Mesenchymal stem cell (in vitro differentiated cells and primary cell): ENCODE measurements around the gene CGB7.
"Not testable (repeated sequence)": the region's sequence is repeated elsewhere in the genome, so short reads cannot be mapped to it uniquely, and the experiment has no call there.

Experiments
- DNase-seq: peaks from one replicate; pipeline ENCODE4 v3.0.0-alpha.2; 2013
- H2AFZ ChIP-seq: one replicate; pipeline ENCODE4 v1.6.1; 2013; ENCODE audit warnings: low read depth, mild to moderate bottlenecking, control low read depth, inconsistent platforms, low read length, moderate library complexity
- H2AK5ac ChIP-seq: 2 replicates; pipeline ENCODE4 v1.6.1; 2013; ENCODE audit warnings: low read length, moderate library complexity, mild to moderate bottlenecking, inconsistent platforms; ENCODE audit not compliant: severe bottlenecking
- H2BK120ac ChIP-seq: one replicate; pipeline ENCODE4 v1.6.1; 2013; ENCODE audit warnings: low read depth, mild to moderate bottlenecking, inconsistent platforms, low read length, moderate library complexity
- H2BK12ac ChIP-seq, 2 experiments: one replicate each; pipeline ENCODE4 v1.6.1; 2013; ENCODE audit warnings: inconsistent platforms in 2 of 2, low read length in 2 of 2, mild to moderate bottlenecking in 2 of 2, moderate library complexity in 2 of 2, control low read depth in 1 of 2
- H2BK15ac ChIP-seq: one replicate; pipeline ENCODE4 v1.6.1; 2013; ENCODE audit warnings: mild to moderate bottlenecking, low read depth, inconsistent platforms; ENCODE audit not compliant: poor library complexity, severe bottlenecking
- H2BK5ac ChIP-seq: 2 replicates; pipeline ENCODE4 v1.6.1; 2013; ENCODE audit warnings: low read depth, mild to moderate bottlenecking, low read length, control low read depth, inconsistent platforms; ENCODE audit not compliant: poor library complexity, severe bottlenecking
- H3K14ac ChIP-seq, 2 experiments: one replicate each; pipeline ENCODE4 v1.6.1; 2013; ENCODE audit warnings: inconsistent platforms in 2 of 2, low read length in 2 of 2, control low read depth in 1 of 2, mild to moderate bottlenecking in 1 of 2, moderate library complexity in 1 of 2
- H3K18ac ChIP-seq, 2 experiments: one replicate each; pipeline ENCODE4 v1.6.1; 2013; ENCODE audit warnings: inconsistent platforms in 2 of 2, low read length in 2 of 2, control low read depth in 1 of 2, low read depth in 1 of 2, mild to moderate bottlenecking in 1 of 2
- H3K23ac ChIP-seq, 2 experiments: one replicate each; pipeline ENCODE4 v1.6.1; 2013; ENCODE audit warnings: inconsistent platforms in 2 of 2, low read length in 2 of 2, mild to moderate bottlenecking in 2 of 2, moderate library complexity in 2 of 2, control low read depth in 1 of 2
- H3K27ac ChIP-seq: 2 replicates; pipeline ENCODE4 v1.5.1; 2013; ENCODE audit warnings: mild to moderate bottlenecking, moderate library complexity, low read length, control low read depth, inconsistent platforms; ENCODE audit not compliant: poor library complexity, severe bottlenecking
- H3K27me3 ChIP-seq, 2 experiments: 2 replicates each; pipeline versions ENCODE4 v1.6.1 to v1.7.0; 2013; ENCODE audit warnings: low read length in 2 of 2, mild to moderate bottlenecking in 2 of 2, moderate library complexity in 2 of 2, control low read depth in 1 of 2, inconsistent platforms in 1 of 2; ENCODE audit not compliant: control insufficient read depth in 1 of 2, insufficient read depth in 1 of 2
- H3K36me3 ChIP-seq, 2 experiments: 2 replicates each; pipeline versions ENCODE4 v1.6.1 to v1.7.0; 2013; ENCODE audit warnings: low read length in 2 of 2, control low read depth in 1 of 2, inconsistent platforms in 1 of 2, low read depth in 1 of 2, mild to moderate bottlenecking in 1 of 2; ENCODE audit not compliant: insufficient read depth in 2 of 2, control insufficient read depth in 1 of 2
- H3K4ac ChIP-seq, 2 experiments: one replicate each; pipeline ENCODE4 v1.6.1; 2013; ENCODE audit warnings: inconsistent platforms in 2 of 2, low read length in 2 of 2, mild to moderate bottlenecking in 2 of 2, moderate library complexity in 2 of 2, control low read depth in 1 of 2, low read depth in 1 of 2
- H3K4me1 ChIP-seq: 2 replicates; pipeline ENCODE4 v1.6.1; 2013; ENCODE audit warnings: low read depth, low read length, control low read depth; ENCODE audit not compliant: control insufficient read depth, insufficient read depth
- H3K4me2 ChIP-seq: 2 replicates; pipeline ENCODE4 v1.6.1; 2013; ENCODE audit warnings: low read length, mild to moderate bottlenecking, inconsistent platforms; ENCODE audit not compliant: poor library complexity, severe bottlenecking
- H3K4me3 ChIP-seq, 2 experiments: 2 replicates each; pipeline versions ENCODE4 v1.5.1 to v1.7.0; 2013; ENCODE audit warnings: low read length in 2 of 2, mild to moderate bottlenecking in 2 of 2, control low read depth in 1 of 2, low read depth in 1 of 2; ENCODE audit not compliant: insufficient read depth in 1 of 2
- H3K79me1 ChIP-seq: replicated peaks from 2 replicates; pipeline ENCODE4 v1.6.1; 2013; ENCODE audit warnings: mild to moderate bottlenecking, control low read depth, low read length, inconsistent platforms; ENCODE audit not compliant: poor library complexity, severe bottlenecking
- H3K9ac ChIP-seq: 2 replicates; pipeline ENCODE4 v1.7.0; 2013; ENCODE audit warnings: mild to moderate bottlenecking, low read length, moderate library complexity
- H3K9me3 ChIP-seq: 2 replicates; pipeline ENCODE4 v1.7.0; 2013; ENCODE audit warnings: mild to moderate bottlenecking, low read length; ENCODE audit not compliant: control insufficient read depth
- H4K8ac ChIP-seq: one replicate; pipeline ENCODE4 v1.6.1; 2013; ENCODE audit warnings: inconsistent platforms, mild to moderate bottlenecking, low read length, moderate library complexity
- H4K91ac ChIP-seq: one replicate; pipeline ENCODE4 v1.6.1; 2013; ENCODE audit warnings: mild to moderate bottlenecking, low read length, inconsistent platforms
- WGBS: methylation state at CpG from one replicate; pipeline ENCODE4 v1.1.7; 2013; ENCODE audit warnings: mixed read lengths; 5-methylcytosine and 5-hydroxymethylcytosine counted together

CGB7 gene

DNA sequence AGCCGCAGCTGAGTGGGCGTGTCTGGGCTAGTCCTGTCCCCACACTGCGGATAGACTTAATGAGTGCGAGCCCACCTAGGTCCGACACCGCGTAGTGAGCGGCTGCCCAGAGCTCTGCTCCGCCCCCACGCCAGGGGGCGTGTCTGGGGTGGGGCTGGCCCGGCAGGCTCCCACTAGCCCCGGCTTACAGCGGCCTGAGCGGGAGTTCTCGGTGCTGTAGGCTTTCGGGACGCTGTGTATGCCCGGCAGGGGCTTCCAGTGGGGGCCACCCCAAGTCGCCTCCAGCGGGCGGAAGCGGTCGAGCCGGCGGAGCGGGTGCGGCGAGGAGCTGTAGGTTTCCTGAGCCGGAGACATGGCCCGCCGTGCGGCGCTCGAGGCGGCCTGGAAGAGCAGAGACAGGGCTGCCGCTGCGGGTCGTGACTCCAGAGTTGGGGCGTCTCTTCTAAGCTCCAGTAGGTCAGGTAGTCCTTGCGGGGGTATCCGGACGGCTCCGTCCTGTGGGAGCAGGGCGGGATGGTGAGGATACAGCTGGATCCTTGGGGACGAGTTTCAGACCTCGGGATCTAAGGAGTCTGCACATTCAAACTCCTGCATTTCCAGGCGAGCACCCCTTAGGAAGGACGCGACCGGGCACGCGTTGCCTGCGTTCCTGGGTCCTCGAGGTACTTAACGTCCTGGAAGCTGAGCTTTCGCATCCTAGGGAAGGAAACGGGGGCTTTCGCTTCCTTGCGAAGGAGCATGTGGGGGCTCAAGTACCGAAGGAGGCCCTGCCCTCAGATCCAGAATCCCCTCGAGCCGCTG is 1.2 kb downstream of the CGB7 start:
- peak; percentile 65 for DNase-seq
- Histone ChIP-seq H3K4ac (no peak overlapping the region), H2AFZ (peak overlapping the region; percentile 82), H3K4me1 (peaks cover 17% of the 10 kb centered on the region), H4K8ac (peak overlapping the region; percentile 12), H3K4me2 (peak overlapping the region; percentile 93), H3K18ac (peak overlapping the region in 1 of 2 experiments; percentile 91), H3K27ac (no peak overlapping the region), H2BK120ac (no peak overlapping the region), H3K79me1 (peaks cover 3% of the 10 kb centered on the region), H3K9ac (peak overlapping the region; percentile 54), H3K23ac (no peak overlapping the region), H3K14ac (peak overlapping the region in 1 of 2 experiments; percentile 86), H2AK5ac (no peak overlapping the region), H3K4me3 (peak overlapping the region; percentile 59 to 72), H3K27me3 (peaks cover 14 to 51% of the 10 kb centered on the region in 2 experiments), H3K36me3 (peaks cover 0 to under 1% of the 10 kb centered on the region in 2 experiments), H3K9me3 (no peaks in the 10 kb centered on the region), H2BK15ac (no peak overlapping the region), H2BK12ac (no peak overlapping the region), H2BK5ac (no peak overlapping the region), H4K91ac (no peak overlapping the region)
- 1% methylated on average over 63 of the region's 63 CpGs for WGBS

GRCh38 chr19:49050376-49051033 is 7.0 kb downstream of the CGB7 start:
- not testable (repeated sequence) for H2BK5ac ChIP-seq, H3K36me3 ChIP-seq, H3K27me3 ChIP-seq, H3K14ac ChIP-seq, H2AK5ac ChIP-seq, H3K27ac ChIP-seq, H3K9me3 ChIP-seq, H3K9ac ChIP-seq, H3K4me1 ChIP-seq, H2BK12ac ChIP-seq, H4K8ac ChIP-seq, H3K79me1 ChIP-seq, H3K4ac ChIP-seq, H3K4me2 ChIP-seq, H3K23ac ChIP-seq, H3K18ac ChIP-seq, H2AFZ ChIP-seq, H2BK120ac ChIP-seq, H3K4me3 ChIP-seq, H2BK15ac ChIP-seq
- DNase-seq = peak; percentile 59
- H4K91ac ChIP-seq = peak overlapping the region; percentile 15
- WGBS = 38% methylated on average over 24 of the region's 24 CpGs

DNA sequence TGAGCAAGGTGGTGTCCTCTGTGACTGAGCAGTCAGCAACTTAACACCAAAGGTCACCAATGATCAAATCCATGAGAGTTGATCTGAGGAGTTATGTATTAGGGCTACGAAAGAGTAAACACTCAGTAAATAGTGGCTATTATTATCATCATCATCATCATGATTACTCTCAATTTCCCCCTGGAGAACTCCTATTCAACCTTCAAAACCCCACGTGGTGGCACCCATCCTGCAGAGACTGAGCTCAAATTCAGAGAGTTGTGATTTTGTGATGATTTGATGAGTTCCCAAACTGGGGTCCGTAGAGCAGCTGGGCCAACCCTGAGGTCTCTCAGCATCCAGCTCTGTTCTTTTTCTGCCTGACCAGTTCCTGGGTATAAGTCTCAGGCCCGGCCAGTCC is 7.7 kb downstream of the CGB7 start:
- not testable (repeated sequence) for H3K27ac ChIP-seq, DNase-seq, H3K23ac ChIP-seq, H3K14ac ChIP-seq, H3K9me3 ChIP-seq, H2BK120ac ChIP-seq, H2AFZ ChIP-seq, H2BK15ac ChIP-seq, H4K8ac ChIP-seq, H3K4ac ChIP-seq, H3K18ac ChIP-seq, H2AK5ac ChIP-seq, H3K9ac ChIP-seq, H3K79me1 ChIP-seq, H3K27me3 ChIP-seq, H3K36me3 ChIP-seq, H3K4me1 ChIP-seq, H2BK5ac ChIP-seq, H4K91ac ChIP-seq, H3K4me3 ChIP-seq, H2BK12ac ChIP-seq, H3K4me2 ChIP-seq
- no CpG with 5 or more reads among the region's 4 CpGs for WGBS

DNA sequence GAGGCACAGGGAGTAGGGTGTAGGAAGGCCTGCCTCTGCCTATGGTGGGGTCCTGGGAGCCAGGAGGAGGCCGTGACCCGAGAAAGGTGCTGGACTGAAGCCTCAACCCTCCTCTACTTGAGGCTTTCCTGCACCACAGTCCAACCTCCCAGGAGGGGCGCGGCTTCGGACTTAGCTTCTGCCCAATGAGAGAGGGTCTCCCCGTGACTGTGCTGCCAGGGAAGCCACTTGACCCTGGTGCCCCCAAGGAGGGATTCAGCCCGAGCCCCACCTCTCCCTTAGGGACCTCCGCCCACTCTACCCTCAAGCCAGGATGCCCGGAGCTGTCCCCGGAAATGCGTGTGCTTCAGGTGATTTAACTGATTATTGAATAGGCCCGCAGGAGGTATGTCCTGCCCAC is 8.5 kb downstream of the CGB7 start, which contains the start of gene CGB8:
CGB8 (minus strand) TSS at position 101 of the 400 bp plus-strand sequence. CDS start 372 bp downstream, outside the sequence.
- not testable (repeated sequence) for H3K9ac ChIP-seq, H3K79me1 ChIP-seq, H2BK12ac ChIP-seq, H3K27me3 ChIP-seq, H3K23ac ChIP-seq, H4K8ac ChIP-seq, H2BK5ac ChIP-seq, H3K27ac ChIP-seq, H3K4me1 ChIP-seq, H3K9me3 ChIP-seq, H3K4me2 ChIP-seq, H4K91ac ChIP-seq, H3K14ac ChIP-seq, H3K36me3 ChIP-seq, DNase-seq, H2BK120ac ChIP-seq, H3K4me3 ChIP-seq, H2AFZ ChIP-seq, H3K4ac ChIP-seq, H2AK5ac ChIP-seq, H2BK15ac ChIP-seq, H3K18ac ChIP-seq
- 91% methylated on average over 7 of the region's 12 CpGs for whole genome bisulfite sequencing
